GM21529 (cell line): Measurements from ENCODE around the gene S100A11.

Experiments used
- ATAC-seq: cut with Tn5 transposase; IDR thresholded peaks from one replicate; pipeline ENCODE4 v1.9.1; 2021; ENCODE audit not compliant: unreplicated experiment

S100A11 gene

DNA sequence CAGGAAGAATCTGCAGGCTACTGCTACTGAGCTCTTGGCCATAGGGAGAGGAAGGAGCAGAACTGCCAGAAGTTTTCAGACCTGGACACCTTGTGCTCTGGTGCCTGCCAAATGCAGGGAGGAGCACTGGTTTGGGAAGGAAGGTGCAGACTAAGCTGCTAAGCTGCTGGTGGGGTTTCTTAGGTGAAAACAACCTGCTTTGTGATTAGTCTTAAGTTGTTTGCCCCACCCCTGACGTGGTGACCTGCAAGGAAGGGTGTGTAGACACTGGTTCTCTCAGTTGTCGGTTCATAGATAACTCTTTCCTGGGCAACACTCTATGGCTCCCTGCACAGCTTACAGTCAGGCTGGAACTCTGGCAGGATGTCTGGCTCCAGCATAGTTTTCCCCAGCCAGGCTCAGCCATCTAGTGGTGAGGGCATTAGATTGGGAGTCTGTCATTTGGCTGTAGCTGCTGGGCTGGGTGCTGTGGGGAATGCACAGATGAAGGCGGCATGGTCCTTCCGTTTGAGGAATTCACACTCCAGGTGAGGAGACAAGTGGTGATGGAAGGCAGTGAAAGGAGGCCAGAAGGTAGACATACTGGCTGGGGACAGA is 32.9 kb downstream of the S100A11 start:
- ATAC-seq = no peak

DNA sequence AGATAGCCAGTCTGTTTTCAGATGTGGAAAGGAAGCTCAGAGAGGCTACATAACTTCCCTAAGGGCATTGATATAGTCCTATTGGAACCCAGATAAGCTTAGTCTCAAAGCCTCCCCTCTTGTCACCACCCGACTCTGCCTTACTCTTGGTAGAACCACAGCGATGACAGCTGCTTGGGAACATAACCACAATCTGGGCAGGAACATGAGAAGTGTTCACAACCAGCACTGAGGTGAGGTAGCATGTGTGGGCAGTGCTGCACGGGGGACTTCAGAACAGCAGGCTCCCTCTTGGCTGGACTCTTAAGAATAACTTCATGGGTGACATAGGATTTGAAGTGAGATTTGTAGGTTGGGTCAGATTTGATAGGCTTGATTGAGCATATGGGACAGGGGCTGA is 33.8 kb downstream of the S100A11 start:
- no peak for ATAC-seq

DNA sequence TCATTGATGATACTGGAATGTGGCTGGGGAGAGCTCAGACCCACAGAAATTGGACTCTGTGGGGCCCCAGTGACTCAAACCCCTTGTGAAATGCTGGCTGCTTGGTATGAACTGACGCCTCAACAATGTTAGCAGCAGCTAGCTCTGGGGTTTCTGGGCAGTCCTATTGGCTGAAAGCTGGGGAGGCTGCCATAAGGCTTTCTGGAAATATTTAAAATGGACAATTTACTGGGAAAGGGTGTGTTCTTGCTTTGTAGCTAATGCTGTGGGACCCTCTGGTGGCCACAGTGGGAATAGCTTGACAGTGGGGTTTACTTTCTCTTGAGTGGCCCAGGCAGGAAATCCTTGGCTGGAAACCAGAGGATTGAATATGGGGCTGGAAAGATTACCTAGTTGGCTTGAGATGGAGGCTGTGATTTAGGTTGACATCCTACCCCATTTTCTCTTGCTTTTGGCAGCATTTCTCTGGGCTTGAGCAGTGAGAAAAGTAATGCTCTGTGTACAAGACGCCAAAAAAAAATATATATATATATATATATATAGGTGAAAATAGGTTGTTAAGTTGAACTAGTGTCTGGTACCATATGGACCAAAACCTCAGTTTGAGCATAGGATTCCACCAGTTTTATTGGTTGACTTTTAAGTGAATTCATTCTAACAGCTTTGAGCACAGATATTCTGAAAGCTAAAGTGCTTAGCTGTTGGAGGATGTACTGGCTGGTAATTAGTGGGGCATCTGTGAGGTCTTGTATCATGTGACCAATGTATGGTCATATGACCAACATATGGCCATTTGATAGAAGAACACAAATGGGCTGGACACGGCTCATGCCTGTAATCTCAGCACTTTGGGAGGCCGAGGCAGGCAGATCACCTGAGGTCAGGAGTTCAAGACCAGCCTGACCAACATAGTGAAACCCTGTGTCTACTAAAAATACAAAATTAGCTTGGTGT is 34.9 kb downstream of the S100A11 start:
- peak; percentile 47 for ATAC-seq

DNA sequence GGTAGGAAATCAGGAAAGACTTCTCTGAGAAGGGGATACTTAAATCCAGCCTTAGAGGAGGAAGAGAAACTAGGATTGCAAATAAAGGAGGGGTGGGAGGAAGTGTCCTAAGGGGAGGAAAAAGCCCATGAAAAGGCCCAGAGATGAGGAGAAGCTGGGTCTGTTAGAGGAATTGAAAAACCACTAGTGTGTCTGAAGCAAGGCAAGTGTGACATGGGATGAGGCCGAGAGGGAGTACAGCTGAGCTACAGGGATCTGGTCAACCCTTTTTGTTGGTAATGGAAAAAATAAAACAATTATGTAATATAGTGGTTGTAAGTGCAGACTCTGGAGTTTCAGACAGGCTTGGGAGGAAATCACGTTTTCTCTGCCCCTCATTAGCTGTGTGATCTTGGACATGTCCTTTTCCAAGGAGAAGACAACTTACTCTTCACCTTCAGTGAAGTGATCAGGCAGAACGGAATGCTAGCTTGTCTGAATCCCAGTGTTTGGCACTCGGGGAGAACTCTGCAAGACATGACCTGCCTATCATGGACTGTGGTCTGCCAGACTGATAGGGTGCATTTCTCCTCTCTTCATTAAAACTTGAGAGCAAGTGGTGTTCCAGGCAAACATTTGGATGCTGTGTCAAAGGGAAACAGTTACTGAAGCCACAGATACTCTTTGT is 35.7 kb downstream of the S100A11 start:
- ATAC-seq = no peak

DNA sequence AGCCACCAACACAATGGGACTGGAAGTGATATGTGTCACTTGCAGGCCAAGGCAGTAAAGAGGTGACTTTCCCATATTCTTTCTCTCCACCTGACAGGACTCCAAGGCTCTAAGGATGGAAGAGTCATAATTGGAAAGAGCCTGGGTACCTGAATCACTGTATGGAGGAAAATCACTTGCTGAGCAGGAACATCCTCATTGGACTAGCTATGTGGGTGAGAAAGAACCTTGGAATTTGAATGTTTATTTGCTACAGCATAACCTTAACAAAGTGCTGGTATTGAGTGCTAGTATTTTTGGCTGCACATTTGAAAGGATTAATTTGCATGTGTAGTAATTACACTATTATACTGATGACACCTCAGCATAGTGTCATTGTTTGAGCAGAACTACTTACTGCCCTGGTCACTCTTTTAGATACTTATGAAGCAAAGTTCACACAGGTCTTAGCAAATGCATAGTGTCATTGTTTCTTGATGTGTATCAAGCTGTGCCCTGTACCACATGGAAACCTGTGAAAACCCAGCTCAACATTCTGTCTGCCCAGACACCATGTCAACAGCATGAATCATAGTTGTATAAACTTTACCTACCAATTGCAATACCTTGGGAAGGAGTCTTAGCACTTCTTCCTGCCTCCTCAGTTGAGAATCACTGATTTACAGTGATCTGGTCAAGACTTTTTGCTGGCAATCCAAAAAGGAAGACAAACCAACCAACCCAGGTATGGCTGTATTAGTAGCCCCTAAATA is 38.0 kb downstream of the S100A11 start:
- no peak for ATAC-seq

DNA sequence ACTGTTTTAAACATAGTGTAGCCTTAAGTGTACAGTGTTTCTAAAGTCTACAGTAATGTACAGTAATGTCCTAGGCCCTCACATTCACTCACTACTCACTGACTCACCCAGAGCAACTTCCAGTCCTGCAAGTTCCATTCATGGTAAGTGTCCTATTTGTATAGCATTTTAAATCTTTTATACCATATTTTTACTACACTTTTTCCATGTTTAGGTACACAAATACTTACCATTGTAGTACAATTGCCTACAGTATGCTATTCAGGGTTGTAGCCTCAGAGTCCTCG is 39.6 kb downstream of the S100A11 start:
- no peak for ATAC-seq

DNA sequence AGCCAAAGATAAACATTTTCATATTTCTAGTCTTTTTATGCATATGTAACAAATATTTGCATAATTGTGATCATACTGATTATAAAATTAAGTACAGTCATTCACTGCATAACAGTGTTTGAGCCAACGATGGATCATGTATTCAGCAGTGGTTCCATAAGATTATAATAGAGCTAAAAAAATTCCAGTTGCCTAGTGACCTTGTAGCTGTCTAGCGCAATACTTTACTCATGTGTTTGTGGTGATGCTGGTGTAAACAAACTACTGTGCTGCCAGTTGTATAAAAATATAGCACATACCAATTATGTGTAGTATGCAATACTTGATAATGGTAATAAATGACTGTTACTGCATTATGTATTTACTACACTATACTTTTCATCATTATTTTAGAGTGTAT is 41.0 kb downstream of the S100A11 start:
- no peak for ATAC-seq

DNA sequence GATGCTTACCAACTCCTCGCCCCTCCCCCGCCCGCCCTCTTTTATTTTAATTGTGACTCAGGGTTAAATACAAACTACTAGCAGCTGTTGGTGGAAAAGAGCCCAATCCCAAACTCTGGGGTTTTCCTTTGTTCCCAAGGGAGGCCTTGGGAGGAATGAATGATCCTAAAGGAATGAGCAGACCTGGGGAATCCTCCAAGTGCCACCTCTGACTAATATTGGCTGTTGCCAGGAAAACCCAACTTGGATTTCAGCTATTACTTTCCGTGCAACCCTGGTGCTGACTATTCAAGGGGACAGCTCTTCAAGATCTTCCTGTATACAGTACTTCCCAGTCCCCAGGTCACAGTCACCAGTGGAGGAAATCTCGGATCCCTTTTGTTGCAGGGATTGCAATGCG is 41.8 kb downstream of the S100A11 start:
- no peak for ATAC-seq

DNA sequence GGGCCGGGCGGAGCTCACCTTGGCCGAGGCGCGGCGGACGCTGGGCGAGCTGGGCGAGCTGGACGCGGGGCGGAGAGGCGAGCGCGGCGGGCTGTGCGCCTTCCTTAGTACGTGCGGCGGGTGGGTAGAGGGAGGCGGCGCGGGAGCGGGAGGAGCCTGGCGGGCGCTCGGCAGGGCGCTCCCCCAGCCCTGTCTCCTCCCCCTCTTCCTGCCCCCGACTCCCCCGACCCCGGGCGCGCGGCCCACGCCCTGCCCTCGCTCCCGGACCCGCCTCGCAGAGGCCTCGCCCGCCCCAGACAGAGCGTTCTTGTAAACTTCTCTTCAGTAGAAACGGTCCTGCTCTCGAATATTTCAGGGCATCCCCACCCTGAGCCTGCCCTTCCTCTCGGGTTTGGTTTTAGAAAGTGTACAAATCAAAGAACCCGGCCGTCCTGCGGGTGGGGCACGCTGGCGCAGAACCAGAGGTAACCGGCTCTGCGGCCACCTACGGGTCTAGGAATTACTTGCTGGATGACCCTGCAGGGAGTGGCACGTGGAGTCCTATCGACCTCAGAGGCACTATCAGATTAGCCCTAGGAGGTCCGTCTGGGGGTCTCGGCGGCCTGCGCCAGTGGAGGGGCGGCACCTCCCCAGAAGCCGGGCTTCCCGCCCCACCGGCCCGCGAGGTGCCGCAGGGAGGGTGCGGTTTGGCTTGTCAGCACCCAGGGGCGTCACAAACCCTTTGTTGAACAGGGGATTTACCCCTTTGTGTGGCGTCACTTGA is 42.9 kb downstream of the S100A11 start, which contains the start of gene S100A10:
Gene S100A10 (minus strand): TSS at position 126 of the 763 bp plus-strand sequence. CDS start 7,629 bp downstream, outside the sequence.
- no peak for ATAC-seq

DNA sequence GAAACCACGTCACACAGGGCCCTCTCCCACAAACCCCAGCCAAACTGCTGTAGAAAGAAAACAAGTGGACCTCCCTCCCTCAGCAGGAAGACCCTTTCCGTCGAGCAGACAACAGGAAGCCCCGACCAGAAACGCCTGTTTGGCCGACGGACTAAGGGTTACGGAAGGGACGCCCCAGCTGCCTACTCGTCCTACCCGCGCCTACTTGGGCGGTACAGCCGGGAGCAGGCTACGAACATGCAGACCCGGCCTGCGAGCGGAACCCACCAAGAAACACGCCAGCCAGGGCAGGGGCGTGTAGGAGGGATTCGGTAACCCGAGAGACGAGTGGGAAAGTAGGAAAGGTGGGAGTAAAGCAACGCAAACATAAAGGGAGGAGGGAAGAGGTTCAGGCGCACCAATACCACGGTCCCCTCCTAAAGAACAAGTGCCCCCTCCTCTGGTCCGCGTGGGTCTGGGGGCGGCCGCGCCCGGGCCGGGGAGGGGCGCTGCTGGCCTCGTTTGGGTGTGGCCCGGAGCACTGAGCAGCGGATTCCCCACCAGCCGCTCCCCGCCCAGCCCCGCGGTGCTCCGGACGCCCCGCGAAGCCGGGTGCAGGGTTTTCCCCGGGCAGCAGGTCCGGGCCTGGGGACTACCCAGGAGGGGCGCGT is 43.6 kb downstream of the S100A11 start:
- ATAC-seq = no peak

DNA sequence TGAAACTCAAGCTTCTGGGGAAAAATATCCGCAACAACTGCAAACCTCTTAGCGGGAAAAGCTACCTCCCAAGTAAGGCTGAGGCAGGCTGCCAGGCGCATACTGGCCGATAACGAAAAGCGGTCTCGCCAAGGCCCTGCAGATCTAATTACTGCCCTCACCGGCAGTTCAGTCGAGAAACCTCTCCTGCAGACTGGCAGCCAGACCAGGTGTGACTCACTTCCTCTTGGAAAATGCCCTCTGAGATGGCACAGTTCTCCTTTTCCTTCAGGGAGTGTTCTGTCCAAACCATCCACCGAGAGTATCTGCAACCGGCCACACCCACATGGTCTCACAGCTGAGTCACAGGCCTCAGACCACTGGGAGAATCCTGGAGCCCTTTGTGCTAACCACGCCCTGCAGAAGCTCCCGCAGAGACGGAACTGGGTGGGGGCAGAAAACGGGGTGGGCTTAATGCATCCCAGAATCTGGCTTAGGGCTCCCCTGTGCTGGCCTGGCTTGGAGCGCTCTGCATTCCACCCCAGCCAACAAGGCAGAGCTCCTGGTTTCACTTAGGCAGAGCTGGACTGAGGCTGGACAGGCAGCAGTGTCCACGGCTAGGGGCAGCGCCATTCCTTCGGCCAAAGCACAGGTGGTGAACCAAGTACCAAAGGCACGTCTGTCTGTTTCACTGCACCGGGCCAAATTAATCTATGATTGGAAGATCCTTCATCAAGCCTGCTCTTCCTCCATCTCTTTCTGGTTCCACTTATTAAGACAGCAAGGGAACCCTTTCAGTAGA is 44.3 kb downstream of the S100A11 start:
- ATAC-seq = no peak

DNA sequence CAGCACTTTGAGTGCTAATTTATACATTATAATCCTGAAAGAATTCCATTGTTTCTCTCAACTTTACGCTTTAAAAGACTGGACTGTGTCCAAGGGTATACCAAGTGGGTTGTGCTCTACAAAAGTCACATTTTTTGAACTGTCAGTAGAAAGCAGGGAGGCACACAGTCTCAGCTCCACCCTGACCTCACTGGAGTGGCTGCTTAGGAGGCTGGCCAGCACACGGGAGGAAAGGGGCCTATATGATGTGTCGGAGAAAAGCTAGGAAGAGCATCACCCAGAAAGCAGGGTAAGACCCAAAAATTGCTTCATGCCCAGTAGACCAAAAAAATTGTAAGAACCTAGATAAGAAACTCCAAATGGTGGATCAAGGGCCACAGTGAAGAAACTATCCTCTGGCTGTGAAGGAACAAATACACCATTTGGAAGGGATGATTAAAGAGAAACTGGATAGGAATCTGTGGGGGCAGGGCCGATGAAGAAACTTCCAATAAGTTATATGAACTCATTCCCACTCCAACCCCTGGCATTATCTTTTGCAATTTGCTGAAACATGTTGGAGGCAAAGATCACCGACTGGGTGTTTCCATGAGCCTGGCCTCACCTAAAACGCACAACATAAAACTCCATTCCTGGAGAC is 45.0 kb downstream of the S100A11 start:
- ATAC-seq = no peak

DNA sequence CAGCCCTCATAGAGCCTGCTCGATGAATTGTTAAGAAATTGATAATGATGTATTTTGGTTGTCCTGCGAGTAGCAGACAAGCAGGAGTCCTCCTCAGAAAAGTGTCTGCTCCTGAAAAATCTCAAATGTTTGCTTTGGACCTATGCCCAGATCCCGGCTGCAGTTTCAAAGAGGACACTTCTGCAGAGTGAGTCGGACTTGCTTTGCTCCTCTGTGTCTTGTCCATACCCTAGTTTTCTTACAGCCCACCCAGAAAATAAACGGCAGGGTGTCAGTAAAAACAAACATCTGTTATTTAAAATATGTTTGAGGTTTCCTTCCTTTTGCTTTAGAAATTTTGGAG is 46.0 kb downstream of the S100A11 start:
- ATAC-seq = no peak

DNA sequence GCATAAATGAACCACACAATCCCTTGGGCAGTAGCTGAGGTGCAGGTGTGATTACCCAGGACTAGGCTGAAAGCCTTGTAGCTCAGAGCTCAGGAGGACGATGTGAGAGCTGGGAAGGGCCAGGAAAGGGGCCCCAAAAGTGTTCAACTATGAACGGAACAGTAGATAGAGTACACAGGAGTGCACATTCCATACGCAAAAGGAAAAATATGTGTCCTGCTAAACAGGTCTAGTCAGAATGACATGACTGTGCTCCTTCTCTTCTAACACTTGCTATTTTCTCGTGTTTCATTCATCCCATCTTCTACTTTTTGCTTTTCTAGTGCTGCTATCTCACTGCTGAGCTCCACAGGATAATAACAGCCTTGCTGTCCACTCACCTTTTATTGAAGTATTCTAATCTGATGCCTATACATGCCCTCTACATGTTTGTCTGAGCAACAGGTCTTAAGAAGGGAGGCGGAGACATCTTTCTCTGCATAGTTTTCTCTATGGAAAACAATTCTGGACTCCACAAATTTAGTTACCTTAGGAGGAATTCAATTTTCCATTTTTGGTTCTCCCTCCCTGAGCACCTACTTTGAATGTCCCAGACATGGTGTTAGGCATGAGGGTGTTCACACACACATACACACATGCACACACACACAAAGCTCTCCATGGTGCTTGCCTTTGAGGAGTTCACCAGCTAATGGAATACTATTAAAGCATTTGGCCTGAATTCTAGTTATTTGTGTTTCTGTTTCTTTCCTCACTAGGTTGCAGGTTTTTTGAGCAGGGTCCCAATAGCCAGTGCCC is 46.5 kb downstream of the S100A11 start:
- ATAC-seq = no peak

DNA sequence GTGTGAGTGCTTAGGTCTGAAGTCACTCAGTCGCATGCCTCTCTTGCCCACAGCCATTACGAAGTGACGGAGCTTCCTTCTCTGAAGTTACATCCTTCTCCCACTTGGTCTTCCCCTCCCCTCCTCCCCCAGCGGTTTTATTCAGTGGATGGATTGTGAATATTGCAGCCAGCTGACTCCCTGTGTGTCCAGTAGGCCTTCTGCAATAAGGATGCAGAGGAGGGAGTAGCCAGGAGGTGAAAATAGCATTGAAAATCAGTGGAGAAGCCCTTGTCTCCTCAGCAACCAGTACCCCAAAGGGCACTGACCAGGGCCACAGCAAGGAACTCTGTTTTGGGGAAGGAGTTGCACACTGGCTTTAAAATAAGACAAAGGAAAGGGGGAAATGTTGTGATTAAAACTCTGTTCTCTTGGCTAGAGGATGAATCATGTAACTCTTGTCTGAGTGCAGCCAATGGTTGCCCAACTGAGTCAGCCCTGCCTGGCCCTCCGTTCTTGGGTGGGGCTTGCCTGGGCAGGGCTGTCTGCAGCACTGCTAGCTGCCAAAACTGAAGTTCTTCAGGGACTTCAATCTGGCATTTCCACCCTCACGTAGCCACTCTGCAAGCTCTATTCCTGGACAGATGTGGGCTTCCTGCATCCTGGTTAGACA is 47.5 kb downstream of the S100A11 start:
- no peak for ATAC-seq

DNA sequence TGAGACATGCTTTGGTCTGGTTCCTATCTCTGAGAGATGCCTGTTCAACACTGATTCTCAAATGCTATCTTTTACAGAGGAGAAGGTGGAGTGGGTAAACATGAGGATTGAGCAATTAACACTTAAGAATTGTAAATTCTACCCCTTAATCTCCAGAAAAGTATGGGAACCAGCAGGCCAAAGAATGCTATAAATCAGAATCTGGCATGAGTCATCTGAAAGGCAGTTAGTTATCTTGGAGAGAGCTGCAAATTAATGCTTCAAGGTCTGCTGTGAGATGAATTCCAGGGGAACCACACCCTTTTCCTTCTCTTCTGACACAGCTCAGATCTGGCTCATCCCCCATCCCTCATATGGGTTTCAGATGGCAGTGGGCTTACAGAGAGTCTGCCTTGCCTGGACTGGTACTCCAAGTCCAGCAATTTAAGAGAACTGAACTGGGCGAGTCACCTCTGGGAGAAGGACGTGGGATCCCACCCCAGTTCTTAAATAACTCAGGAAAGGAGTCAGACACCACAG is 48.3 kb downstream of the S100A11 start:
- no peak for ATAC-seq

DNA sequence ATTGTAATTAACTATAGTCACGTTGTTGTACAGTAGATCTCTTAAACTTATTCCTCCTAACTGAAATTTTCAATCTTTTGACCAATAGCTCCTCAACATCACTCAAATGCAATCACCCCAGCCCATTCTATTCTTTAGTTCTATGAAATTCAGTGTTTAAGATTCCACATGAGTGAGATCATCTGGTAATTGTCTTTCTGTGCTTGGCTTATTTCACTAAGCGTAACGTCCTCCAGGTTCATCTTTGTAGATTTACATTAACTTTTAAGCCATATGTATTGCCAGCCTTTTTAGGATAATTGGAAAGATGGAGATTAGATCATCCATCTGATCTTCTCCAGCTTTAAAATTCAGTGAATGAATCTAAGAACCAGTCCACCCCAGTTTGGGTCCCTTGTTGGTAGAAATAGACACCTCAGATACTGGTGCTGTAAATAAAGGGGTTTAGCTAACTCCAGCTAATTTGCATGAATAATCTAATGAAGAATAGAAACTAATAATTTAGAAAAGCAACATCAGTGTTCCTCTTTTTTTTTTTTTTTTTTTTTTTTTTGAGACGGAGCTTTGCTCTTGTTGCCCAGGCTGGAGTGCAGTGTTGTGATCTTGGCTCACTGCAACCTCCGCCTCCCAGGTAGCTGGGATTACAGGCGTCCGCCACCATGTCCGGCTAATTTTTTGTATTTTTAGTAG is 50.2 kb downstream of the S100A11 start:
- ATAC-seq = no peak
